K562 (cell line): ENCODE measurements around the gene DUS3L. TPM values are rescaled to one million over a fixed set of nuclear protein-coding genes. Genes with fewer than 3 reads are reported as not detected.

ENCODE experiments used
- ELF4 ChIP-seq: fragments of 450-650 bp; formaldehyde crosslinking; IDR thresholded peaks from 2 replicates; pipeline ENCODE4 v1.4.0; 2022; ENCODE audit warnings: missing genetic modification characterization
- FOXO4 ChIP-seq: fragments of 450-650 bp; formaldehyde crosslinking; IDR thresholded peaks from 2 replicates; pipeline ENCODE4 v1.4.0; 2020; ENCODE audit warnings: mild to moderate bottlenecking, moderate library complexity
- HEY1 ChIP-seq: fragments of 250-450 bp; sonication (Bioruptor Pico); IDR thresholded peaks from 2 replicates; pipeline ENCODE4 v1.5.0; 2020; ENCODE audit warnings: mild to moderate bottlenecking, moderate library complexity, borderline replicate concordance
- HMGN3 ChIP-seq: IDR thresholded peaks from 2 replicates; pipeline ENCODE4 v1.6.1; 2011; ENCODE audit warnings: borderline replicate concordance, low read depth, mild to moderate bottlenecking, mixed read lengths, low read length; ENCODE audit not compliant: insufficient read length; ENCODE audit errors: extremely low read depth
- POLR2A ChIP-seq: fragments of 450-650 bp; conservative IDR thresholded peaks from 2 replicates; pipeline ENCODE4 v1.6.1; 2016
- STAG1 ChIP-seq: sonication (generic); formaldehyde crosslinking; IDR thresholded peaks from 2 replicates; pipeline ENCODE4 v1.5.0; 2020; ENCODE audit warnings: missing genetic modification reagents, borderline replicate concordance
- THAP7 ChIP-seq: fragments of 250-450 bp; sonication (Bioruptor Pico); IDR thresholded peaks from 2 replicates; pipeline ENCODE4 v1.5.0; 2021
- ZNF41 ChIP-seq: fragments of 250-450 bp; sonication (Bioruptor Pico); conservative IDR thresholded peaks from 2 replicates; pipeline ENCODE4 v1.4.0; 2020; ENCODE audit warnings: mild to moderate bottlenecking
- polyA plus RNA-seq, 8 experiments: library from polyadenylated mRNA; depleted of rRNA in 4 of 8; stranded (reverse) in 5 of 8; unstranded in 3 of 8; fragments of >200 nt; fragmentation: Nextera tagmentation in 2 of 8; fragmentation: Illumina TruSeq in 1 of 8; extraction: Ambion mirVana in 2 of 8; extraction: Trizol in 1 of 8; gene quantifications; 2 replicates each; pipeline versions ENCODE4 v1.2.1 to v1.2.3, GENCODE V29; 2011 to 2014; ENCODE audit warnings: inconsistent platforms in 1 of 8, missing spikeins in 1 of 8
- total RNA-seq, 7 experiments: library from RNA; depleted of rRNA in 6 of 7; stranded (reverse); fragments of >200 nt in 6 of 7; fragmentation: Illumina TruSeq in 2 of 7; extraction: Trizol in 2 of 7; gene quantifications; 2 replicates each; pipeline versions ENCODE4 v1.2.1 to v1.2.3, GENCODE V29; 2011 to 2021; ENCODE audit warnings: low replicate concordance in 1 of 7
- TF ChIP-seq, protein P1 (sequence below), 2 experiments: fragments of 450-650 bp; formaldehyde crosslinking in 1 of 2; IDR thresholded peaks; 2 replicates each; pipeline versions ENCODE4 v1.4.0 to v1.6.1; 2014 to 2020; ENCODE audit warnings: mild to moderate bottlenecking in 2 of 2, borderline replicate concordance in 1 of 2, low read depth in 1 of 2
- TF ChIP-seq, protein P2 (sequence below): fragments of 450-650 bp; formaldehyde crosslinking; conservative IDR thresholded peaks from 2 replicates; pipeline ENCODE4 v1.4.0; 2022; ENCODE audit warnings: mild to moderate bottlenecking, missing genetic modification characterization
- TF ChIP-seq, protein P3 (sequence below), 2 experiments: fragments of 450-650 bp; IDR thresholded peaks; 2 replicates each; pipeline ENCODE4 v1.6.1; 2016

The DUS3L gene
- total and polyA plus RNA-seq, 9 of the 15 experiments (the other 6 are each of a cell fraction or from before 2014, with no cell fraction given) = 1.7 to 102 (median 77.5) TPM

DNA sequence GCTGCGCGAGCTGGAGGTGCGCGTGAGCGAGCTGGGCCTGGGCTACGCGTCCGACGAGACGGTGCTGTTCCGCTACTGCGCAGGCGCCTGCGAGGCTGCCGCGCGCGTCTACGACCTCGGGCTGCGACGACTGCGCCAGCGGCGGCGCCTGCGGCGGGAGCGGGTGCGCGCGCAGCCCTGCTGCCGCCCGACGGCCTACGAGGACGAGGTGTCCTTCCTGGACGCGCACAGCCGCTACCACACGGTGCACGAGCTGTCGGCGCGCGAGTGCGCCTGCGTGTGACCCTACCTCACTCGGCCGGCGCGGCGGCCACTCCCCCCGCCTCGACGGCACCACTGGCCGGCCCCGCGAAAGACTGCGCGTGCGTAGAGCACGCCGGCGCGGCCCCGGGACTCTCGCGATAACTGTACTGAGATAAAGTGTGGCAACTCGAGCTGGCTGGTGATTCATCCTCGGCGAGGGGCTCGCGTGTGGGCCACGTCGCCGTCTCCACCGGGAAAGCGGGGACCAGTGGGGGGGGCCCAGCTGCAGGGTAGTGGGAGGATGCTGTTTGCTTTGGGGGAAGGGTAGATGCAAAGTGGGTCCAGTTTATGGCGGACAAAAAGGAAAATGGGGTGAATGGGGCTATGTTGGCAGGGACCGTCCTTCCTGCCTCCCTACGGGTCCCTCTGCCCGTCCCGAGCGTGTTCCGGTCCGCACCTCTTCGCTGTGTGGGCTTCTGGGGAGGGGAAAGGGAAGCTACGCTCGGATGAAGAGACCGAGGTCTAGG is 37.1 kb upstream of the DUS3L start (continued):
- TF ChIP-seq, protein P1, sequence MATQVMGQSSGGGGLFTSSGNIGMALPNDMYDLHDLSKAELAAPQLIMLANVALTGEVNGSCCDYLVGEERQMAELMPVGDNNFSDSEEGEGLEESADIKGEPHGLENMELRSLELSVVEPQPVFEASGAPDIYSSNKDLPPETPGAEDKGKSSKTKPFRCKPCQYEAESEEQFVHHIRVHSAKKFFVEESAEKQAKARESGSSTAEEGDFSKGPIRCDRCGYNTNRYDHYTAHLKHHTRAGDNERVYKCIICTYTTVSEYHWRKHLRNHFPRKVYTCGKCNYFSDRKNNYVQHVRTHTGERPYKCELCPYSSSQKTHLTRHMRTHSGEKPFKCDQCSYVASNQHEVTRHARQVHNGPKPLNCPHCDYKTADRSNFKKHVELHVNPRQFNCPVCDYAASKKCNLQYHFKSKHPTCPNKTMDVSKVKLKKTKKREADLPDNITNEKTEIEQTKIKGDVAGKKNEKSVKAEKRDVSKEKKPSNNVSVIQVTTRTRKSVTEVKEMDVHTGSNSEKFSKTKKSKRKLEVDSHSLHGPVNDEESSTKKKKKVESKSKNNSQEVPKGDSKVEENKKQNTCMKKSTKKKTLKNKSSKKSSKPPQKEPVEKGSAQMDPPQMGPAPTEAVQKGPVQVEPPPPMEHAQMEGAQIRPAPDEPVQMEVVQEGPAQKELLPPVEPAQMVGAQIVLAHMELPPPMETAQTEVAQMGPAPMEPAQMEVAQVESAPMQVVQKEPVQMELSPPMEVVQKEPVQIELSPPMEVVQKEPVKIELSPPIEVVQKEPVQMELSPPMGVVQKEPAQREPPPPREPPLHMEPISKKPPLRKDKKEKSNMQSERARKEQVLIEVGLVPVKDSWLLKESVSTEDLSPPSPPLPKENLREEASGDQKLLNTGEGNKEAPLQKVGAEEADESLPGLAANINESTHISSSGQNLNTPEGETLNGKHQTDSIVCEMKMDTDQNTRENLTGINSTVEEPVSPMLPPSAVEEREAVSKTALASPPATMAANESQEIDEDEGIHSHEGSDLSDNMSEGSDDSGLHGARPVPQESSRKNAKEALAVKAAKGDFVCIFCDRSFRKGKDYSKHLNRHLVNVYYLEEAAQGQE (IDR thresholded peaks at IDR 0.05; ENCODE audit: borderline replicate concordance) = no peak
- TF ChIP-seq, protein P1 (CRISPR knock-in tag; IDR thresholded peaks at IDR 0.05; ENCODE audit: low read depth) = peak; percentile 86
- TF ChIP-seq, protein P2, sequence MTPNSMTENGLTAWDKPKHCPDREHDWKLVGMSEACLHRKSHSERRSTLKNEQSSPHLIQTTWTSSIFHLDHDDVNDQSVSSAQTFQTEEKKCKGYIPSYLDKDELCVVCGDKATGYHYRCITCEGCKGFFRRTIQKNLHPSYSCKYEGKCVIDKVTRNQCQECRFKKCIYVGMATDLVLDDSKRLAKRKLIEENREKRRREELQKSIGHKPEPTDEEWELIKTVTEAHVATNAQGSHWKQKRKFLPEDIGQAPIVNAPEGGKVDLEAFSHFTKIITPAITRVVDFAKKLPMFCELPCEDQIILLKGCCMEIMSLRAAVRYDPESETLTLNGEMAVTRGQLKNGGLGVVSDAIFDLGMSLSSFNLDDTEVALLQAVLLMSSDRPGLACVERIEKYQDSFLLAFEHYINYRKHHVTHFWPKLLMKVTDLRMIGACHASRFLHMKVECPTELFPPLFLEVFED (CRISPR knock-in tag) = peak; percentile 96
- TF ChIP-seq, protein P3, sequence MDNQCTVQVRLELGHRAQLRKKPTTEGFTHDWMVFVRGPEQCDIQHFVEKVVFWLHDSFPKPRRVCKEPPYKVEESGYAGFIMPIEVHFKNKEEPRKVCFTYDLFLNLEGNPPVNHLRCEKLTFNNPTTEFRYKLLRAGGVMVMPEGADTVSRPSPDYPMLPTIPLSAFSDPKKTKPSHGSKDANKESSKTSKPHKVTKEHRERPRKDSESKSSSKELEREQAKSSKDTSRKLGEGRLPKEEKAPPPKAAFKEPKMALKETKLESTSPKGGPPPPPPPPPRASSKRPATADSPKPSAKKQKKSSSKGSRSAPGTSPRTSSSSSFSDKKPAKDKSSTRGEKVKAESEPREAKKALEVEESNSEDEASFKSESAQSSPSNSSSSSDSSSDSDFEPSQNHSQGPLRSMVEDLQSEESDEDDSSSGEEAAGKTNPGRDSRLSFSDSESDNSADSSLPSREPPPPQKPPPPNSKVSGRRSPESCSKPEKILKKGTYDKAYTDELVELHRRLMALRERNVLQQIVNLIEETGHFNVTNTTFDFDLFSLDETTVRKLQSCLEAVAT (IDR thresholded peaks at IDR 0.05) = peak in 1 of 2 experiments; percentile 70; a peak in 2 of 4 replicates
- TF ChIP-seq ELF4 (CRISPR knock-in tag) (peak; percentile 96), HEY1 (CRISPR knock-in tag) (peak; percentile 75; the same call in 1 of the 2 replicates), THAP7 (CRISPR knock-in tag) (0 out of 2 replicates have a peak, but pooled peaks have one; percentile 30), POLR2A (peak; percentile 99), ZNF41 (CRISPR knock-in tag) (no peak), FOXO4 (CRISPR knock-in tag) (peak; percentile 64; the same call in 1 of the 2 replicates), STAG1 (CRISPR knock-in tag) (0 out of 2 replicates have a peak, but pooled peaks have one; percentile 27), HMGN3 (peak; percentile 67)
